Uterus (tissue), 4 donors: Measurements from ENCODE around the gene ATM. TPM values are rescaled to one million over a fixed set of nuclear protein-coding genes. Genes with fewer than 3 reads are reported as not detected.

Source experiments
- DNase-seq, 2 donors: peaks; one replicate each; pipeline ENCODE4 v3.0.0-alpha.2; 2019 to 2020
- H3K27ac ChIP-seq, 2 donors: fragments of 200-600 bp; sonication (generic); 1 replicate in 1 of 2; 2 replicates in 1 of 2; pipeline ENCODE4 v1.5.1; 2016 to 2018
- H3K27me3 ChIP-seq, 2 donors: fragments of 200-600 bp; sonication (generic); one replicate each; pipeline ENCODE4 v1.5.1; 2018 to 2019; ENCODE audit warnings: control low read depth in 1 of 2
- H3K36me3 ChIP-seq, 2 donors: fragments of 200-600 bp; sonication (generic); one replicate each; pipeline ENCODE4 v1.5.1; 2019; ENCODE audit warnings: control low read depth in 1 of 2
- H3K4me1 ChIP-seq, 2 donors: fragments of 200-600 bp; sonication (generic); one replicate each; pipeline ENCODE4 v1.5.1; 2018 to 2019; ENCODE audit warnings: control low read depth in 1 of 2
- H3K4me3 ChIP-seq, 2 donors: fragments of 200-600 bp; sonication (generic); 1 replicate in 1 of 2; 2 replicates in 1 of 2; pipeline ENCODE4 v1.5.1; 2018 to 2019; ENCODE audit warnings: mild to moderate bottlenecking in 1 of 2
- H3K9me3 ChIP-seq, 2 donors: fragments of 200-600 bp; sonication (generic); one replicate each; pipeline ENCODE4 v1.5.1; 2019; ENCODE audit warnings: control low read depth in 1 of 2
- POLR2A ChIP-seq, 2 donors: fragments of 450-650 bp; IDR thresholded peaks; one replicate each; pipeline ENCODE4 v1.6.1; 2016; ENCODE audit warnings: antibody characterized with exemption in 2 of 2, mild to moderate bottlenecking in 1 of 2, moderate library complexity in 1 of 2
- intact Hi-C: fragments of 100-400 bp; cut with DNase I; formaldehyde crosslinking; loops from one replicate; pipeline ENCODE4 v1.15.1; 2023; ENCODE audit warnings: low total_unique reads
- total RNA-seq, 4 donors: library from RNA; depleted of rRNA in 3 of 4; stranded (reverse); fragments of >200 nt in 3 of 4; gene quantifications; one replicate each; pipeline versions ENCODE4 v1.1.0 to v1.2.4, GENCODE V29; 2014 to 2023
- TF ChIP-seq, protein P1 (sequence below), 4 experiments: fragments of 200-600 bp in 2 of 4; fragments of 450-650 bp in 2 of 4; sonication (generic) in 2 of 4; IDR thresholded peaks; one replicate each; pipeline ENCODE4 v1.5.1; 2016 to 2019; ENCODE audit warnings: antibody characterized with exemption in 4 of 4, mild to moderate bottlenecking in 2 of 4, moderate library complexity in 1 of 4
- donor health status: DM: yes; HTN: yes; CAD: no.

Gene ATM
- total RNA-seq, 4 donors from 2014 or later: 51.2 to 196 (median 132) TPM

DNA sequence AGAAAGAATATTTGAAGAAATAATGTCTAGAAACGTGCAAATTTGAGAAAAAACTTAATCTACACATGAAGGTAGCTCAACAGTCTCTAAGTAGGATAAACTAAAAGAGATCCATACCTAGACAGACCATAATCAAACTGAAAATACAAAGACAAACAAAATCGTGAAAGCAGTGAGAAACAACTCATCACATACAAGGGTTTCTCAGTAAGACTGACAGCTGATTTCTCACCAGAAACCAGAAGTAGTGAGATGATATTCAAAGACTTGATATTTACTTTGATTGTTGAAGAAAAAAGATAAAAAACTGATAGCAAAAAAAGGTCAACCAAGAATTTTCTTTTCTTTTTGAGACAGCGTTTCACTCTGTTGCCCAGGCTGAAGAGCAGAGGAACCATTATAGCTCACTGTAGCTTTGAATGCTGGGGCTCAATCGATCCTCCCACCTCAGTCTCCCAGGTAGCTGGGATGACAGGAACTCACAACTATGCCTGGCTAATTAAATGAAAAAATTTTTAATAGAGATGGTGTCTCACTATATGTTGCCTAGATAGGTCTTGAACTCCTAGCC lies 17.9 kb upstream of the ATM start:
- Histone ChIP-seq H3K9me3 (no peaks in the 10 kb centered on the region), H3K4me3 (no peak overlapping the region), H3K36me3 (no peaks in the 10 kb centered on the region), H3K27ac (no peak overlapping the region), H3K4me1 (no peaks in the 10 kb centered on the region), H3K27me3 (no peaks in the 10 kb centered on the region)
- TF ChIP-seq POLR2A (IDR thresholded peaks at IDR 0.05): no peak
- TF ChIP-seq, protein P1, sequence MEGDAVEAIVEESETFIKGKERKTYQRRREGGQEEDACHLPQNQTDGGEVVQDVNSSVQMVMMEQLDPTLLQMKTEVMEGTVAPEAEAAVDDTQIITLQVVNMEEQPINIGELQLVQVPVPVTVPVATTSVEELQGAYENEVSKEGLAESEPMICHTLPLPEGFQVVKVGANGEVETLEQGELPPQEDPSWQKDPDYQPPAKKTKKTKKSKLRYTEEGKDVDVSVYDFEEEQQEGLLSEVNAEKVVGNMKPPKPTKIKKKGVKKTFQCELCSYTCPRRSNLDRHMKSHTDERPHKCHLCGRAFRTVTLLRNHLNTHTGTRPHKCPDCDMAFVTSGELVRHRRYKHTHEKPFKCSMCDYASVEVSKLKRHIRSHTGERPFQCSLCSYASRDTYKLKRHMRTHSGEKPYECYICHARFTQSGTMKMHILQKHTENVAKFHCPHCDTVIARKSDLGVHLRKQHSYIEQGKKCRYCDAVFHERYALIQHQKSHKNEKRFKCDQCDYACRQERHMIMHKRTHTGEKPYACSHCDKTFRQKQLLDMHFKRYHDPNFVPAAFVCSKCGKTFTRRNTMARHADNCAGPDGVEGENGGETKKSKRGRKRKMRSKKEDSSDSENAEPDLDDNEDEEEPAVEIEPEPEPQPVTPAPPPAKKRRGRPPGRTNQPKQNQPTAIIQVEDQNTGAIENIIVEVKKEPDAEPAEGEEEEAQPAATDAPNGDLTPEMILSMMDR (IDR thresholded peaks at IDR 0.05): no peak
- no peak for DNase-seq
- intact Hi-C loops: no loop called here

DNA sequence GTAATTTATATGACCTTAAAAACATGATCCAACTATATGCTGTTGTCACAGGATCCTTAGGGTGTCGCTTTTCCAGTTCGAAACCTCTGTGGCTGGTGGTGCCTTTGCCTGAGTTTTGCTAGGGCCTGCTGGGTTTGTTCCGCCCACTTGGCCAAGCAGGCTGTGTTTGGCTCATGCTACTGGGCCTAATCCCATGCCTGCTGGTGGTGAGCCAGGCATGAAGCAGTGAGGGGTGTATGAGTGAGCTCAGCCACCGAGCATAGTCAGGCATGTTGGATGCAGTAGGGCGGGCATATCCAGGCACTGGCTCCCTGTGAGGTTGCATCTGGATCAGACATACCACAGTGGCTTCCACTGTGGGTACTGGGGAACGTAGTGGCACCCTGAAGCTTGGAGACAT lies 16.7 kb upstream of the ATM start:
- Histone ChIP-seq H3K27ac (no peak overlapping the region), H3K4me1 (no peaks in the 10 kb centered on the region), H3K36me3 (no peaks in the 10 kb centered on the region), H3K4me3 (no peak overlapping the region), H3K9me3 (no peaks in the 10 kb centered on the region), H3K27me3 (no peaks in the 10 kb centered on the region)
- TF ChIP-seq, protein P1 (IDR thresholded peaks at IDR 0.05): no peak
- no peak for TF ChIP-seq POLR2A (IDR thresholded peaks at IDR 0.05)
- intact Hi-C loops: no loop called here
- DNase-seq: no peak

DNA sequence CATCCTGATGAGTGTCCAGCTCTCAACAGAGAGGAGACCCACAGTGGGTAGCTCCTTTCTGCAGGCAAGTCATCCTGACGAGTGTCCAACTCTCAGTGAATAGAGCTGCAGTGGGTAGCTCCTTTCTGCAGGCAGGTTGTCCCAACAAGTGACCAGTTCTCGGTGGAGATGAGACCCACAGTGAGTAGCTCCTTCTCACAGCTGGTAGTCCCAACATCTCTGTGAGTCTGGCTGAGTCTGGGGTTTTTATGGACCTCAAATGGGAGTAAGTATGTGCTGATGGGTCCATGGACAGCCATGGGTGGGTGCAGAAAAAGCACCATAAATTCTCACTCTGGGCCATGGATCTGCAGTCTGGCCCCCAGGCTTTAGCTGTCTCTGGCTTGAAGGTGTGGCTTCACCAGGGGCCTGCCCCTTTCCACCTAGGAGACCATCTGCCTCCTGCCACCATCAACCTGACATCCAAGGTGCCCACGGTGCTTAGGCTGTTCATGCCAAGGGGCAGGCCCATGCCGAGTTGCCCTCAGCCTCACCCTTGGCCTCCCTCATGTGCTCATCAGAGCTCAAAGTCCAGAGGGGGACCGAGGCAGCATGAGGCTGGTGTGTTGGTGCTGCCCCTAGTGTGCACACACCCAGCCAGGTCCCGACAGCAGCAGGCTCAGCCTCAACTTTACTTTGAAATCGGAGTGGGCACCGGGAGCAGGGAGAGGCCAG lies 15.7 kb upstream of the ATM start:
- intact Hi-C loops: no loop called here
- Histone ChIP-seq H3K9me3 (no peaks in the 10 kb centered on the region), H3K4me3 (no peak overlapping the region), H3K4me1 (no peaks in the 10 kb centered on the region), H3K27me3 (no peaks in the 10 kb centered on the region), H3K36me3 (no peaks in the 10 kb centered on the region), H3K27ac (no peak overlapping the region)
- no peak for DNase-seq
- TF ChIP-seq POLR2A (IDR thresholded peaks at IDR 0.05): no peak
- TF ChIP-seq, protein P1 (IDR thresholded peaks at IDR 0.05): no peak

DNA sequence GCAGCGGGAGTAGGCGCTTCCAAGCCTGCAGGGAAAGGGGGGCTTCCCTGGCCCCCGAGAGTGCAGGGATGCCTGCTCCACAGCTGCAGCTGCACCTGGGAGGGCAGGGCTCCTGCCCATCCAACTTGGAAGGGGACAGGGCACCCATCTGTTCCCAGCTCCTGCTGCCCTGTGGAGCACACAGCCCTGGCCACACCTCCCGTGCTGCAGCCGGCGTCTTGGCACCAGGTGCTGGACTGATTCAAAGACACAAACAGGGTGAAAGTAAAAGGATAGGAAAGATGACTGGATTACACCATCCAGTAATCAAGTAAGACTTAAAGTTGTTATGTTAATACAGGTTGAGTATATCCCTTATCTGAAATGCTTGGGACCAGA lies 15.2 kb upstream of the ATM start:
- TF ChIP-seq, protein P1 (IDR thresholded peaks at IDR 0.05): no peak
- no peak for TF ChIP-seq POLR2A (IDR thresholded peaks at IDR 0.05)
- DNase-seq: no peak
- intact Hi-C loops: no loop called here
- H3K36me3 ChIP-seq: no peaks in the 10 kb centered on the region
- no peaks in the 10 kb centered on the region for H3K9me3 ChIP-seq
- H3K27ac ChIP-seq: no peak overlapping the region
- H3K4me3 ChIP-seq: no peak overlapping the region
- no peaks in the 10 kb centered on the region for H3K27me3 ChIP-seq
- H3K4me1 ChIP-seq: no peaks in the 10 kb centered on the region

DNA sequence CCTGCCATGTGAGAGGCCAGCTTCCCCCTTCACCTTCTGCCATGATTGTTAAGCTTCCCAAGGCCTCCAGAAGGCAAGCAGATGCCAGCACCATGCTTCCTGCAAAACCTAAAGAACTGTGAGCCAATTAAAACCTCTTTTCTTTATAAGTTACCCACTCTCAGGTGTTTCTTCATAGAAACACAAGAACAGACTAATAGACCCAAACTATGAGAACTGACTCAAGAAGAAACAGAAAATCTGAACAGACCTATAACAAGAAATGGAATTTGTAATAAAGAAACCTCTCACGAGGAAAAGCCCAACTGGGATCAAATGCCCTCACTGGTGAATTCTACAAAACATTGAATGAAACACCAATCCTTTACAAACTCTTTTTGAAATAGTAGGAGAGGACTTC lies 12.4 kb upstream of the ATM start:
- Histone ChIP-seq H3K9me3 (no peaks in the 10 kb centered on the region), H3K27me3 (no peaks in the 10 kb centered on the region), H3K4me1 (no peaks in the 10 kb centered on the region), H3K36me3 (no peaks in the 10 kb centered on the region), H3K27ac (no peak overlapping the region), H3K4me3 (no peak overlapping the region)
- TF ChIP-seq POLR2A (IDR thresholded peaks at IDR 0.05): no peak
- TF ChIP-seq, protein P1 (IDR thresholded peaks at IDR 0.05): no peak
- intact Hi-C loops: no loop called here
- DNase-seq: no peak
